HG03060 (cell line): ENCODE results near the gene OCEL1.

ENCODE experiments used
- ATAC-seq: cut with Tn5 transposase; IDR thresholded peaks from one replicate; pipeline ENCODE4 v1.9.1; 2021; ENCODE audit warnings: low read depth, moderate number of reproducible peaks; ENCODE audit not compliant: unreplicated experiment

Gene OCEL1

DNA sequence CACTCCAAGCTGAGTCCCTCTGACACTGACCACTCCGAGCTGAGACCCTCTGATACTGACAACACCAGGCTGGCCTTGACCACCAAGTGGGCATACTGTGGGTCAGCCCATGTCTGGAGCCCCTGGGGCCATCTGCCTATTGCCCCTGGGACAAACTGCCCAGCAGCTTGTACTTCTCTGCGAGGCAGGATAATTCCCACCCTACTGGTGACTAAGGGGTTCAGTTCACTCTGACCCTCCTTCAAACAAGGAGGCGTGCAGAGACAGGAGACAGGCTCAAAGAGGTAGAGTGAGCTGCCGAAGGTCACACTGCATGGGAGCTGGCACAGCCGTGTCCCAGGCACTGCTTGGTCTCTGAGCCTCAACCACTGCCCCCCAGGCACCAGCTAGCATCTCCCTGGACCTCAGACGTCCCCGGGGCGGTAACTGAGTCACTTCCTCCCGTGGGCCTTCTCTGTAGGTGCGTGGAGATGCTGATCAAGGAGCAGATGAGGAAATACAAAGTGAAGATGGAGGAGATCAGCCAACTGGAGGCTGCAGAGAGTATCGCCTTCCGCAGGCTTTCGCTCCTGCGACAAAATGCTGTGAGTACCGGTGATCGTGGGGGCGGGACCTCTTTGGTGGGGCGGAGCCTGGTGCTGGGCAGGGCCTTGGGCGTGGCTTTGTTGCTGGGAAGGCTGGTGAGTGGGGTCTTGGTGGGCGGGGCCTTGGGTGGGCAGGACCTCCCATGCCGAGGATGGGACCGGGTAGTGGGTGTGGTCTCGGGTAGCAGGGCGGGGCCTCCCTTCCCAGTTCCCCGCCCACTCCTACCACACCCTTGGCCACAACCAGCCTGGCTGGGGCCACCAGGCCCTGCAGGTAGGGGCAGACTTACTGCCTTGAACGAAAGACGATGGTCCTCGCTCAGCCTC lies 16.6 kb upstream of the OCEL1 start:
- no peak for ATAC-seq

- no peak for ATAC-seq
Measured at GRCh38 chr19:17210296-17210695, 15.7 kb upstream of the OCEL1 start.

DNA sequence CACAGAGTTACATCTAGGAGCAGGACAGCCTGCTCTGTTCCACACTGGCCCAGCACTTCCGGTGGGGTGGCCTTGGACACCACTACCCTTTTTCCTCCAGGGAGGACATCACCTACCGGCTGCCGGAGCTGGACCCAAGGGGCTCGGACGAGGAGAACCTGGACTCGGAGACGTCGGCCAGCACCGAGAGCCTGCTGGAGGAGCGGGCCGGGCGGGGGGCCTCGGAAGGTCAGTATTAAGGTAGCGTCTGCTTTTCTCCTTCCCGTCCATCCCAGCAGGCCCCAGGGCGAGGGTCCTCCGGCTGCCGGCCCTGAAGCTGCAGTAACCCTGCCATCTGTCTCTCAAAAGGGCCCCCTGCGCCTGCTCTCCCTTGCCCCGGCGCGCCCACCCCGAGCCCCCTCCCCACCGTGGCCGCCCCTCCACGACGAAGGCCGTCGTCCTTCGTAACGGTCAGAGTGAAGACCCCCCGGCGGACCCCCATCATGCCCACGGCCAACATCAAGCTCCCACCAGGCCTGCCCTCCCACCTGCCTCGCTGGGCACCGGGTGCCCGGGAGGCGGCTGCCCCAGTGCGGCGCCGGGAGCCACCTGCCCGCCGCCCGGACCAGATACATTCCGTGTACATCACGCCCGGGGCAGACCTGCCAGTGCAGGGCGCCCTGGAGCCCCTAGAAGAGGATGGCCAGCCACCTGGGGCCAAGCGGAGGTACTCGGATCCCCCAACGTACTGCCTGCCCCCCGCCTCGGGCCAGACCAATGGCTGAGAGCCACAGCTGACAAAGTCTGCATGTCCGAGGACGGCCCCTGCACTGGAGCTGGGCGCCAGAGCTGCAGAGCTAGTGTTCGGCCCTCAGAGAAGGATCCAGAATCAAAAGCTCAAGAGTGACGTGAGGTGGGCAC lies 14.2 kb upstream of the OCEL1 start:
- ATAC-seq = no peak

DNA sequence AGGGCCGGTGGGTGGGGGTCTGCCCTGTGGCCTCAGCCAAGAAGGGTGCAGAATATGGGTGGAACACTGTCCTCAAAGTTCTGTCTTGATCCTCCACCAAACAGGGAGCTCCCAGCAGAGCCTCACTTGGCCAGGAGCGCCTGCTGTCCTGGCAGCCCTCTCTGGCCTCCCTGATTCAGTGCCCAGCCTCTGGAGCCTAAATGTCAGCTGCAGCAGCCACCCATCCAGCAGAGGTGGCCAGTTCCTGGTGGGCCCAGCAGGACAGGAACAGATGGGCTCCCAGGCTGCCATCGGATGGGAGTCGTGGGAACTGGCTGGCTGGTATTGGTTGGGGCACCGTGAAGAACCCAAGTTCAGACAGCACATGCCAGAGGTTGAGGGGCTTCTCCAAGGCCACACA lies 12.7 kb upstream of the OCEL1 start:
- ATAC-seq = no peak

DNA sequence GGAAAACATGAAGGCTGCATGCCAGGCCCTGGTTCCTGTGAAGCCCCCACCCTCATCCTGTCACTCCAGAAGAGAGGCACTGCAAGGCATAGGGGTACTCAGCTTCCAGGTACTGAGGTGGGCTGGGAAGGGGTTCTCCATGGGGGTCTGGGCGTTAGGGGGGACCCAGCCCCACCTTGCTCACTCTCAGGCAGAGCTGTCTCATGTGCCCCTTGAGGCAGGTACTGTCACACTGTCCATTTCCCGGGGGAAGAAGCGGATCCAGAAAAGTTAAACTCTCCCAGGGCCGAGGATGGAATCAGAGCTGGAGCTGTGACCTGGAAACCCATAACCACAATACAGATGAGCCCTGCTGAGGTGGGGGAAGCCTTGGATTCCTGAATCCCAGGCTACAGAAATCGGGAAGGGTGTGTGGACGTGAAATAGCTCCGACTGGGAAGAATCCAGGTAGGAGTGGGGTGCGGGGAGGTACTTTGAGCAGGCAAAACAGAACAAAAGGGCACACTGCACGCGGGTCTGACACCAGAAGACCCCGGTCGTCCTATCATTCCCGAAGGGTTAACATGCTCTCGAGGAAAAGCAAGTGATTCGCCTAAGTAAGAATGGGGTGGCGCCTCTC lies 11.4 kb upstream of the OCEL1 start:
- ATAC-seq = no peak

DNA sequence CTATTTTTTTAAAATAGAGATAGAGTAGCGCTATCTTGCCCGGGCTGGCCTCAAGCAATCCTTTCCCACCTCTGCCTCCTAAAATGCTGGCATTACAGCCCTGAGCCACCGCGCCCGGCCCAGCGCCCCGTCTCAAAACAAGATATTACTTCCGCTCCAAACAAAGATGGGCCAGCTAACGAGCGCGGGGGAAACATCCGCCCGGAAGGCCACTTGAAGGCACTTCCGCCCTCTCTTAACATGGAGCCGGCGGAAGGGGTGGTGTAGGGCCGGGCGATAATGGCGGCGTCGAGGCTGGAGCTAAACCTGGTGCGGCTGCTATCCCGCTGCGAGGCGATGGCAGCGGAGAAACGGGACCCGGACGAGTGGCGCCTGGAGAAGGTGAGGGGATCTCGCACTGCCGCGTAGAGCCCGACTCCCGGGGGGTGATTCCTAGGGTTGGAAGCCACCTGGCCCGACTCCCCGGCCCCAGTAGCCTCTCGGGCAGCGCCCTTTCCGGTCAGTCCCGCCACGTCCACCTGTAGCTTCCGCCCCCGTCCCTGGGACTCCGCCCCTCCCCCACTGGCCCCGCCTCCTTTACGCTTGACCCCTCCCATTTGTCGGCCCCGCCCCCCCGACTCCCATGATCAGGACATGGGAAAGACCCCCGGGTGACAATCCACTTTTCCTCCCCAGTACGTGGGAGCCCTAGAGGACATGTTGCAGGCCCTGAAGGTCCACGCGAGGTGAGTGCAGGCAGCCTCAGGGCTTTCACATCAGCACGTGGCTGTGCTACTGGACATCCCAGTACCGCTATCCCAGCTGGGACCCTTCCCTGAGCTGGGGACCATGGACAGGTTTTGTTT lies 10.7 kb upstream of the OCEL1 start, which contains the start of gene USE1:
Gene USE1, plus strand, starts transcription at position 231 of the 845 bp plus-strand sequence. Its CDS starts 49 bp downstream, at position 280.
- ATAC-seq = no peak

DNA sequence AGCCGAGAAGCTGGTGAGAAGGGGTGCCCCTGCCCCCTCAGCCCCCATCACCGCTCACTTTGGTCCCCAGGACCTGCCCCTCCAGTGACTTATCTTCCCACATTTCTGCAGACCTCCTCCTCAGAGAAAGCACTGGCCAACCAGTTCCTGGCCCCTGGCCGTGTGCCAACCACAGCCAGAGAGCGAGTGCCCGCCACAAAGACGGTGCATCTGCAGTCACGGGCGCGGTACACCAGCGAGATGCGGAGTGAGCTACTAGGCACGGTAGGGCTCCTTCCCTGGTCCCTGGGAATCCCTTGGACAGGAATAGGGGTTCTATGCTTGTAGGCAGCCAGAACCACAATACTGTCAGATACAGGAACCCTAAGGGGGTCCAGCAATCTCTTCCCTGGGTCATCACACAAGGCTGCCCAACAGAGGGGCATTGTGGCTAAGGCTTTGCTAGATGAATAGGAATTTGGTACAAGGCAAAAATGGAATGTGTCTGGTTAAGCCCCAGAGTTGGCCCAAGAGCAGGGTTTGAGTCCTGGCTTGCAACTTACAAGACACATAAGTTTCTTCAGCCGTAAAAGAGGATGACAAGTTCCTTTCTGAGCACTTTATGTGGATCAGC lies 9.9 kb upstream of the OCEL1 start:
- no peak for ATAC-seq

GRCh38 chr19:17219286-17219685 lies 6.7 kb upstream of the OCEL1 start:
- no peak for ATAC-seq

GRCh38 chr19:17220207-17220758 lies 5.7 kb upstream of the OCEL1 start:
- ATAC-seq = no peak

GRCh38 chr19:17225053-17225452 lies 973 bp upstream of the OCEL1 start:
- ATAC-seq = no peak

DNA sequence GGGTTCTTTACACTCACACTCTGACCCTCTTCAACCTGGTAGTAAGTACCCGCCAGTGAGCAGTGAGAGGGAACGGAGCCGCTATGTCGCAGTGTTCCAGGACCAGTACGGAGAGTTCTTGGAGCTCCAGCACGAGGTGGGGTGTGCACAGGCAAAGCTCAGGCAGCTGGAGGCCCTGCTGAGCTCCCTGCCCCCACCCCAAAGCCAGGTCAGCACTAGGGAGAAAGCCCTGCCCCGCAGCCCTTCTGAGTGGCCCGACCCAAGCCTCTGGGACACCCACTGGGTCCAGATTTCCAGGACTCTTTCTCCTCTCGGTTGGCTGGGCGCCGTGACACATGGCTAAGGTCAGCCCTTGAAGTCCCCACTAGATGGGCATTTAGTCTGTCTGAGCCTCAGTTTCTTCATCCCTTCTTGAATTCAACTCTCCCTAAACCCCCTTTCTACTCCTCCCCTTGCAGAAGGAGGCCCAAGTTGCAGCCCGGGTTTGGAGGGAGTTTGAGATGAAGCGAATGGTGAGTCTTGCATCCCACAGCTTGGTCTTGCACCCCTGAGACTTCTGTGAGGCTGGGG lies 1.9 kb downstream of the OCEL1 start:
- ATAC-seq = no peak

- ATAC-seq = no peak
Measured at GRCh38 chr19:17229890-17230289, 3.9 kb downstream of the OCEL1 start.

DNA sequence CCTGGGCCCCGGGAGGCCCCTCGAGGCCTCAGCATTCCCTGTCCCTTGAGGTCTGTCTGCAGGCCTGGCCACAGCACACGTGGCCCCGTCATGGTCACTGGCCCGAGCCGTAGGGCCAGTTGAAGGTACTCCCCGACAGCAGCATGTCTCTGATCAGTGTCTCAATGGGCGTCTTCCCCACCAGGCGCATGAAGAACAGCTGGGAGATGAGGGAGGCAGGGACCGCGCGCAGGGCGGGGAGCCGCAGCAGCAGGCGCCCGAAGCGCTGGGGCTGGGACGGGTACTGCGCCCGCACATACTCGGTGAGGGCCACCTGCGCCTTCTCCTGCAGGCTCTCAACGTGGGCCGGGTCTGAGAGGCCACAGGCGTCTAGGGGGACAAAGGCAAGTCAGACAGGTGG lies 6.2 kb downstream of the OCEL1 start:
- no peak for ATAC-seq

DNA sequence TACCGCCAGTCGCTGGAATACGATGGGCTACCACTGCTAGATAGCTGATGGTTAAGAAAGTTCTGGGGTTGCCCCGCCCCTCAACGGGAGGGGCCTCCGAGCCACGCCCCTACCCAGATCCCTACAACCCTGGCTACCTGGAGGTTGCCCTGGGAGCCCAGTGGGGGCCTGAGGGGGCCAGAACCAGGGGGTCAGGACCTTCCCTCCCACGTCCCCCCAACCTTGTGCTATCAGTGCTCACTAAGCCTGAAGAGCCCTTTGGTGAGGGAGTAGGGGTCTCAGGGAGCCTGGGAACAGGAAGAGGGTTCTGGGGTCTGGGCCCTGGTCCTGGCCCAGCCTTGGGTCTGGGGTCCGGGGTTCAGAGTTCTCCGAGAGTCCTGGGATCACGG lies 8.9 kb downstream of the OCEL1 start:
- ATAC-seq = no peak

GRCh38 chr19:17235300-17235970 lies 9.4 kb downstream of the OCEL1 start:
- ATAC-seq = no peak

GRCh38 chr19:17235971-17236777 lies 10.1 kb downstream of the OCEL1 start:
- no peak for ATAC-seq

GRCh38 chr19:17236811-17237543 lies 11.0 kb downstream of the OCEL1 start:
- no peak for ATAC-seq
